Type B pancreatic cell (in vitro differentiated cells): ENCODE results near the gene SEMA4F. TPM values are rescaled to one million over a fixed set of nuclear protein-coding genes. Genes with fewer than 3 reads are reported as not detected.

Experiments used
- DNase-seq: peaks from one replicate; pipeline ENCODE4 v3.0.0; 2021; ENCODE audit warnings: mixed read lengths; ENCODE audit not compliant: unreplicated experiment; ENCODE audit errors: extremely low spot score
- H3K27ac Mint-ChIP-seq: 2 replicates; pipeline ENCODE4 v1.8.0; 2021; ENCODE audit warnings: mild to moderate bottlenecking, mixed read lengths
- H3K27me3 Mint-ChIP-seq: 2 replicates; pipeline ENCODE4 v1.8.0; 2021; ENCODE audit warnings: mixed read lengths
- H3K36me3 Mint-ChIP-seq: 2 replicates; pipeline ENCODE4 v1.8.0; 2021; ENCODE audit warnings: mixed read lengths
- H3K4me1 Mint-ChIP-seq: one replicate; pipeline ENCODE4 v1.8.0; 2021; ENCODE audit warnings: mixed read lengths; ENCODE audit not compliant: unreplicated experiment
- H3K4me3 Mint-ChIP-seq: 2 replicates; pipeline ENCODE4 v1.8.0; 2021; ENCODE audit warnings: mild to moderate bottlenecking, mixed read lengths
- H3K9me3 Mint-ChIP-seq: 2 replicates; pipeline ENCODE4 v1.8.0; 2021; ENCODE audit warnings: mixed read lengths
- total RNA-seq: library from RNA; stranded (reverse); gene quantifications from 2 replicates; pipeline ENCODE4 v1.2.1, GENCODE V29; 2021; ENCODE audit warnings: low replicate concordance
- TF ChIP-seq, protein P1 (sequence below): fragments of 200-600 bp; sonication (generic); conservative IDR thresholded peaks from 2 replicates; pipeline ENCODE4 v1.5.0; 2021; ENCODE audit warnings: antibody characterized with exemption, mild to moderate bottlenecking

The SEMA4F gene
- total RNA-seq, 1 donor from 2014 or later: 17.0 TPM

DNA sequence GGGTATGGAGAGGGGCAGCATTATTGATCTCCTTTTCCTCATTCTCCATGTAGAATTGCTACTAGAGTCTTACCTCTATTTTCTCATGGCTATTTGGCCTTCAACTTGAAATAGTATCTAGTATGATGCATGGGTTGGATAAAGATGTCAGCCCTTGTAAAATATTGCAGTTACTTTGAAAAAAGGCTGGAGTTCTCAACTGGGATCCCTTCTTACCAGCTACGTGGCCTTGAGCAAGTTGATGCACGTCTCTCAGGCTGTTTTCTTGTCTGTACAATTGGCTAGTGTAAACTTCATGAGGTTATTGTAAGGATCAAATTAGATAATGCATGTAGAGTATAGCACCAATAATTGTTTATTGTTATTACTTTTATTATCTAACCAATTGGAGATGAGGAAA lies 50.2 kb downstream of the SEMA4F start:
- DNase-seq: no peak
- Mint-ChIP-seq H3K9me3 (peaks cover 5% of the 10 kb centered on the region), H3K36me3 (no peaks in the 10 kb centered on the region), H3K27ac (no peak overlapping the region), H3K27me3 (peaks cover 27% of the 10 kb centered on the region), H3K4me3 (no peak overlapping the region), H3K4me1 (no peaks in the 10 kb centered on the region)
- TF ChIP-seq, protein P1, sequence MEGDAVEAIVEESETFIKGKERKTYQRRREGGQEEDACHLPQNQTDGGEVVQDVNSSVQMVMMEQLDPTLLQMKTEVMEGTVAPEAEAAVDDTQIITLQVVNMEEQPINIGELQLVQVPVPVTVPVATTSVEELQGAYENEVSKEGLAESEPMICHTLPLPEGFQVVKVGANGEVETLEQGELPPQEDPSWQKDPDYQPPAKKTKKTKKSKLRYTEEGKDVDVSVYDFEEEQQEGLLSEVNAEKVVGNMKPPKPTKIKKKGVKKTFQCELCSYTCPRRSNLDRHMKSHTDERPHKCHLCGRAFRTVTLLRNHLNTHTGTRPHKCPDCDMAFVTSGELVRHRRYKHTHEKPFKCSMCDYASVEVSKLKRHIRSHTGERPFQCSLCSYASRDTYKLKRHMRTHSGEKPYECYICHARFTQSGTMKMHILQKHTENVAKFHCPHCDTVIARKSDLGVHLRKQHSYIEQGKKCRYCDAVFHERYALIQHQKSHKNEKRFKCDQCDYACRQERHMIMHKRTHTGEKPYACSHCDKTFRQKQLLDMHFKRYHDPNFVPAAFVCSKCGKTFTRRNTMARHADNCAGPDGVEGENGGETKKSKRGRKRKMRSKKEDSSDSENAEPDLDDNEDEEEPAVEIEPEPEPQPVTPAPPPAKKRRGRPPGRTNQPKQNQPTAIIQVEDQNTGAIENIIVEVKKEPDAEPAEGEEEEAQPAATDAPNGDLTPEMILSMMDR: no peak

DNA sequence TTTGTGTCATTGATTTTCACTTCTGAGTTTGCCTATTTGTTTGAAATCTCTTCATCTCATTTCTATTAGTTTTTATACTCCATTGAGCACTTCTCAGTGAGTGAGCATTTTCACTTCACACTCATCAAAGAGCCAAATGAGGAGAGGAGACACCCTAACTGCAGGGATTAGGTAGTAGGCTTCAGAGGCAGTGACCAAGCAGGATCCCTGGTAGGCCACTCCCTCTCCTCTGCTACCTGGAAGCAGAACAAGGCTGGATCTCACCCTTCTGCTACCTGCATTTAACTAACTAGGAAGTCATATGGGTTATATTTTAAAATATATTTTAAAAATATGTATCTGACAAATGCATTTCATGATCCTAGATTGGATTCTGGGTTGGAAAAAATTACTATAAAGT lies 52.7 kb downstream of the SEMA4F start:
- Mint-ChIP-seq H3K36me3 (no peaks in the 10 kb centered on the region), H3K4me1 (no peaks in the 10 kb centered on the region), H3K27ac (no peak overlapping the region), H3K27me3 (peaks cover 12% of the 10 kb centered on the region), H3K4me3 (no peak overlapping the region), H3K9me3 (no peaks in the 10 kb centered on the region)
- TF ChIP-seq, protein P1: no peak
- no peak for DNase-seq

DNA sequence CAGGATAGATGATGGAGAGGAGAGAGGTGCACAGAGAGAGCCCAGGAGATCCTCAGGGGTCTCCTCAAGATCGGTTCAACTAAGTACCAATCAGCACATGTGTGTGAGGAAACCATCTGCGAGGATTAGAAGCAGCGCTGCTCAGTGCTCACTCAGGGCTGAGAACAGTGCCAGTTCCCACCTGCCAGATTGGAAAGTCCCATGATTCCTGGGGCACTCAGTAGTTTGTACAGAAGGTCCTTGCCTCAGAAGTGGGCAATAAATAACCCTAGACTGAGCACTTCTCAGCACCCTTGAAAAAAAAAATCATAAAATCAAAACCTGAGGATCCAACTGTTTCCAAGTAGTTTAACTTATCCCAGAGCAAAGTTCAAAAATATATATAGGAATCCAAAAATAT lies 53.8 kb downstream of the SEMA4F start:
- Mint-ChIP-seq H3K27ac (no peak overlapping the region), H3K27me3 (peaks cover 9% of the 10 kb centered on the region), H3K4me3 (no peak overlapping the region), H3K4me1 (no peaks in the 10 kb centered on the region), H3K9me3 (no peaks in the 10 kb centered on the region), H3K36me3 (no peaks in the 10 kb centered on the region)
- TF ChIP-seq, protein P1: no peak
- DNase-seq: no peak

DNA sequence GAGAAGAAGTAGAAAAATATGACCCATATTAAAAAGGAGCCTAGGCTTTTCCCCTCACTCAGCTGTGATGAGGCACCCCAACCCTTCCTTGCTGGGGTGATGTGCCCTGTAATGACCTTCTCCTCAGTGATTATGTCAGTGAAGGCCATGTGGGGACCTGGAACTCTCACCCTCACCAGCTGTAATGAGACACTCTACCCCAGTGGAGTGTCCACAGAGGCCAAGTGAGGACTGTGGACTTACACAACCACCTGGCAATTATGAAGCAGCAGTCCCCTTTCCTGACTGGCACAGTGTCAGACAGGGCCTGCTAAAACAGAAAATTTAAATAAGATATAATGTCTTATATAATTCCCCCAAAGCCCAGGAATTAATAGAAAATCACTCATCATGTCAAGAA lies 54.2 kb downstream of the SEMA4F start:
- Mint-ChIP-seq H3K4me1 (no peaks in the 10 kb centered on the region), H3K9me3 (no peaks in the 10 kb centered on the region), H3K36me3 (no peaks in the 10 kb centered on the region), H3K27ac (no peak overlapping the region), H3K27me3 (peaks cover 12% of the 10 kb centered on the region), H3K4me3 (no peak overlapping the region)
- no peak for DNase-seq
- TF ChIP-seq, protein P1: no peak

DNA sequence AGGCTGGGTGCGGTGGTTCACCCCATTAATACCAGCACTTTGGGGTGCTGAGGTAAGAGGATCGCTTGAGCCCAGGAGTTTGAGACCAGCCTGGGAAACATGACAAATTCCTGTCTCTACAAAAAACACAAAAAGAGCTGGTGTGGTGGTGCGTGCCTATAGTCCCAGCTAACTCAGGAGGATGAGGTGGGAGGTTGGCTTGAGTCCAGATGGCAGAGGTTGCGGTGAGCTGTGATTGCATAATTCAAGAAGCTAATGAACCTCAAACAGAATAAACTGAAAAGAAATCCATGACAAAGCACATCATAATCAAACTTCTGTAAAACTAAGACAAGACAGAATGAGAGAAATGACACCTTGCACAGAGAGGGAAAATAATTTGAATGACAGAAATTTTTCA lies 54.8 kb downstream of the SEMA4F start:
- Mint-ChIP-seq H3K9me3 (no peaks in the 10 kb centered on the region), H3K27ac (no peak overlapping the region), H3K4me3 (no peak overlapping the region), H3K27me3 (peaks cover 13% of the 10 kb centered on the region), H3K36me3 (no peaks in the 10 kb centered on the region), H3K4me1 (no peaks in the 10 kb centered on the region)
- TF ChIP-seq, protein P1: no peak
- DNase-seq: no peak
